ENCODE data around the gene VWA7.

The VWA7 gene

DNA sequence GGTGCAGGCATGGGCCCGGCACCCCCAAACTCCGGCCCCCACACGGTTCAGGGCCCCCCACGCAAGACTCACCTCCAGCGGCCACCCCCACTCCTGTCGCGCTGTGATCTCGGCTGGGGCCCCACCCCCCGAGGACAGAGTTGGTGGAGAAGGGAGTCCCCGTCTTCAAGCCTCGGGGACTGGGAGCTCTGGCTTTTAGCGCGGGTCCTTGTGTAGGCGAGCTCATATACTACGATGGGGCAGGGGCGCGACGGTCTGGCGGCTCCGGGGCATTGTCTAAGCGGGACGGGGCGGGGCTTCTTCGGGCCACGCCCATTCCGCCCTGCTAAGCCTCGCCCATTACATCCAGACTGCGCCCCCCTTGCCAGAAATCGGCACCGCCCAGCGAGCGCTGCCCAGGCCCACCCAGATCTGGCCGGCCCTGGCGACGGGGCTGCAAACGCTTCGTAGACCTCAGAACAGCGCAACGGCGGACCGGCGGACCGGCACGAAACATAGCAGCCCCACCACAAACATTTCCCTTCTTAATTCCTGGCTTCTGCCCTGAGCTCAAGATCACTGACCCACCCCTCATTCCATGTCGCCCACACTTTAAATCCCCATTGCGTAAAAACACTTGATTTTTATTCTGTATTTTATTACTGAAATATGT lies 47.0 kb downstream of the VWA7 start:
- Histone ChIP-seq H3K27ac (ENCODE audit: low read depth, low read length) (peak overlapping the region; percentile 95), H3K27me3 (ENCODE audit: insufficient read depth, low read length) (no peaks in the 10 kb centered on the region), H3K9ac (ENCODE audit: low read length) (peak overlapping the region; percentile 93), H3K79me2 (ENCODE audit: control insufficient read depth, insufficient read depth, low read length, poor library complexity) (peaks cover 16% of the 10 kb centered on the region), H2AK5ac (ENCODE audit: low read length) (peak overlapping the region; percentile 95), H4K91ac (ENCODE audit: low read depth, low read length) (peak overlapping the region; percentile 99), H2AFZ (ENCODE audit: insufficient read depth, low read length, poor library complexity) (peak overlapping the region; percentile 96), H3K23ac (ENCODE audit: low read length) (no peak overlapping the region), H3K4me3 (ENCODE audit: low read depth, low read length) (peak overlapping the region; percentile 91), H3K14ac (ENCODE audit: low read length) (peak overlapping the region; percentile 98), H4K8ac (ENCODE audit: low read depth, low read length) (peak overlapping the region; percentile 98), H3K79me1 (ENCODE audit: low read length) (peaks cover 15% of the 10 kb centered on the region), H3K18ac (ENCODE audit: low read length) (peak overlapping the region; percentile 98), H2BK120ac (ENCODE audit: insufficient read depth, low read length, poor library complexity) (peak overlapping the region; percentile 96), H2BK5ac (ENCODE audit: low read depth, low read length, poor library complexity) (peak overlapping the region; percentile 97), H3K4me1 (ENCODE audit: control insufficient read depth in 1 of 2, insufficient read depth in 2 of 2, low read length in 2 of 2) (peaks cover 14% of the 10 kb centered on the region in 2 experiments), H3K9me3 (ENCODE audit: insufficient read depth, low read depth, low read length) (no peaks in the 10 kb centered on the region), H2BK12ac (ENCODE audit: low read length) (no peak overlapping the region), H3K4me2 (ENCODE audit: low read length) (peak overlapping the region; percentile 65), H4K12ac (ENCODE audit: low read depth, low read length) (peak overlapping the region; percentile 89), H3K4ac (ENCODE audit: low read depth, low read length) (peak overlapping the region; percentile 93), H3K36me3 (ENCODE audit: control insufficient read depth in 1 of 2, insufficient read depth in 2 of 2, low read length in 2 of 2) (peaks cover 45 to 64% of the 10 kb centered on the region in 2 experiments)
- DNase-seq, result peak; percentile 65 to 77
- WGBS (ENCODE audit: extremely low coverage, insufficient coverage, insufficient read length), result no CpG with 5 or more reads among the region's 46 CpGs

DNA sequence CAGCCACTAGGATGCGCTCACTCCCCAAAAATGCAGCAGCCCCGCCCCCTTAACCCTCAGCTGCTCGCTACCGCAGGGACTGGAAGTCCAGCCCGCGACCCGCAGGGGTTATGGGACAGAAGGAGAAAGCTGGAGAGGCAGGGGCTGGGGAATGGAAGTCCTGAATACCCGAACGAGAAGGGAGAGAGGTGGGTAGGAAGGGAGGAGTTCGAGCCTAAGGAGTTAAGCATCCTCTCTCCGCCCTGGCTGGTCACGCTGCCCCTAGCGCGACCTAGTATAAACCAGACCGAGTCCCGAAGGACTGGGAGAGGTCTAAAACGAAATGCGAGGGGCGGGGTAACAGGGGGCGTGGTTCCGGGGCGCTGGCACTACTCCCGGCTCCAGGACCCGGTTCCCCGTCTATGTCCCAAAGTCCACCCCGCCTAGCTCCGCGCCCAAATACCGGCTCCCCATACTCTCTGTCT lies 47.6 kb downstream of the VWA7 start:
- WGBS (ENCODE audit: extremely low coverage, insufficient coverage, insufficient read length), result no CpG with 5 or more reads among the region's 29 CpGs
- H4K8ac ChIP-seq (ENCODE audit: low read depth, low read length), result peak overlapping the region; percentile 98
- peak overlapping the region; percentile 98 for H3K18ac ChIP-seq (ENCODE audit: low read length)
- H3K79me1 ChIP-seq (ENCODE audit: low read length), result peaks cover 10% of the 10 kb centered on the region
- H3K79me2 ChIP-seq (ENCODE audit: control insufficient read depth, insufficient read depth, low read length, poor library complexity), result peaks cover 11% of the 10 kb centered on the region
- H2BK120ac ChIP-seq (ENCODE audit: insufficient read depth, low read length, poor library complexity), result peak overlapping the region; percentile 96
- no peaks in the 10 kb centered on the region for H3K27me3 ChIP-seq (ENCODE audit: insufficient read depth, low read length)
- H3K4me2 ChIP-seq (ENCODE audit: low read length), result peak overlapping the region; percentile 65
- H3K27ac ChIP-seq (ENCODE audit: low read depth, low read length), result peak overlapping the region; percentile 95
- H3K4me3 ChIP-seq (ENCODE audit: low read depth, low read length), result peak overlapping the region; percentile 91
- H2AFZ ChIP-seq (ENCODE audit: insufficient read depth, low read length, poor library complexity), result peak overlapping the region; percentile 96
- H3K36me3 ChIP-seq (ENCODE audit: control insufficient read depth in 1 of 2, insufficient read depth in 2 of 2, low read length in 2 of 2), result peaks cover 45 to 66% of the 10 kb centered on the region in 2 experiments
- DNase-seq, result peak; percentile 77 to 85
- peak overlapping the region; percentile 98 for H3K14ac ChIP-seq (ENCODE audit: low read length)
- peak overlapping the region; percentile 93 for H3K4ac ChIP-seq (ENCODE audit: low read depth, low read length)
- H3K9me3 ChIP-seq (ENCODE audit: insufficient read depth, low read depth, low read length), result no peaks in the 10 kb centered on the region
- peak overlapping the region; percentile 89 for H4K12ac ChIP-seq (ENCODE audit: low read depth, low read length)
- peak overlapping the region; percentile 95 for H2AK5ac ChIP-seq (ENCODE audit: low read length)
- peak overlapping the region; percentile 97 for H2BK5ac ChIP-seq (ENCODE audit: low read depth, low read length, poor library complexity)
- peak overlapping the region; percentile 99 for H4K91ac ChIP-seq (ENCODE audit: low read depth, low read length)
- no peak overlapping the region for H2BK12ac ChIP-seq (ENCODE audit: low read length)
- peaks cover 13 to 14% of the 10 kb centered on the region in 2 experiments for H3K4me1 ChIP-seq (ENCODE audit: control insufficient read depth in 1 of 2, insufficient read depth in 2 of 2, low read length in 2 of 2)
- H3K23ac ChIP-seq (ENCODE audit: low read length), result no peak overlapping the region
- H3K9ac ChIP-seq (ENCODE audit: low read length), result peak overlapping the region; percentile 93

DNA sequence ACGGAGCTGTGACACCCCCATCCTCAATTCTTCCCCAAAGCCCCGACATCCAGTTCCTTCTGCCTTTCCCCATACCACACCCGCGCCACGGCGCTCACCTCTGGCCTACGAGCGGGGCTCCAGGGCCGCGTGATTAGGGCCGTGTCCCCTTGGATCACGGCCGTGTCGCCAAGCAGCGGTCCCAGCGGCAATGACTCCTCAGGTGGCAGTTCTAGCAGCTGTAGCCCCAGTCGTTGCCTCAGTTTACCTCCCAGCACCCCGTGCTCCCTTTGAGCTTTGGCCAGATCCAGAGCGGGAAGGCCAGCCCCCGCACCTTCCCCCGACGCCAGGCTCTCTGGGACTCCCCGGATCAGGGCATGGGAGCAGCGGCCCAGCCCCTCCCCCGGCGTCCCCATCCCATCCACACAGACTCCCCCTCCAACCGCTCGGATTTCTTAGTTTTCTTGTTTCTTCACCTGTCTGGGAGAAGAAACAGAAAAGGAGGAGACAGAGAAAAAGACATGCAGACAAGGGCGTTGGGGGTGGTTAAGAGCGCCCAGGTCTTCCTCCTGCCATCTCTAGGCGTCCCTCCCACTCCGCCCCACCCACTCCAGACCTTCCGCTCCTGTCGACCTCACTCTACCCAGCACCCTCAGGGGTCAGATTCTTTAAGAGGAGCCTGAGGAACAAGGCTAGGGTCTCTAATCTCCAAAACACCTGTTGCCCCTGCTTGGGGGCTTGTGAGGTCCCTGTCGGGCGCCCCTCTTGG lies 48.2 kb downstream of the VWA7 start, which contains the start of gene DDAH2:
Gene DDAH2 (minus strand): TSS at position 533 of the 748 bp plus-strand sequence. CDS start 138 bp downstream, at position 395.
- H3K4me2 ChIP-seq (ENCODE audit: low read length), result peak within 1 kb of the TSS; percentile 65
- peak within 1 kb of the TSS; percentile 95 for H3K27ac ChIP-seq (ENCODE audit: low read depth, low read length)
- no peaks in the 10 kb centered on the region for H3K9me3 ChIP-seq (ENCODE audit: insufficient read depth, low read depth, low read length)
- H3K18ac ChIP-seq (ENCODE audit: low read length), result peak within 1 kb of the TSS; percentile 98
- H3K36me3 ChIP-seq (ENCODE audit: control insufficient read depth in 1 of 2, insufficient read depth in 2 of 2, low read length in 2 of 2), result peaks cover 41 to 62% of the 10 kb centered on the region in 2 experiments
- H4K12ac ChIP-seq (ENCODE audit: low read depth, low read length), result peak within 1 kb of the TSS; percentile 89
- peak in 1 of 2 donors; percentile 65 for DNase-seq
- H3K79me2 ChIP-seq (ENCODE audit: control insufficient read depth, insufficient read depth, low read length, poor library complexity), result peaks cover 6% of the 10 kb centered on the region
- H3K27me3 ChIP-seq (ENCODE audit: insufficient read depth, low read length), result no peaks in the 10 kb centered on the region
- peak within 1 kb of the TSS; percentile 96 for H2AFZ ChIP-seq (ENCODE audit: insufficient read depth, low read length, poor library complexity)
- peak within 1 kb of the TSS; percentile 19 for H2BK12ac ChIP-seq (ENCODE audit: low read length)
- H3K23ac ChIP-seq (ENCODE audit: low read length), result no peak within 1 kb of the TSS
- peak within 1 kb of the TSS; percentile 99 for H4K91ac ChIP-seq (ENCODE audit: low read depth, low read length)
- H2BK120ac ChIP-seq (ENCODE audit: insufficient read depth, low read length, poor library complexity), result peak within 1 kb of the TSS; percentile 96
- peak within 1 kb of the TSS; percentile 95 for H2AK5ac ChIP-seq (ENCODE audit: low read length)
- H3K4ac ChIP-seq (ENCODE audit: low read depth, low read length), result peak within 1 kb of the TSS; percentile 93
- peak within 1 kb of the TSS; percentile 98 for H4K8ac ChIP-seq (ENCODE audit: low read depth, low read length)
- peaks cover 7 to 9% of the 10 kb centered on the region in 2 experiments for H3K4me1 ChIP-seq (ENCODE audit: control insufficient read depth in 1 of 2, insufficient read depth in 2 of 2, low read length in 2 of 2)
- H3K9ac ChIP-seq (ENCODE audit: low read length), result peak within 1 kb of the TSS; percentile 93
- H2BK5ac ChIP-seq (ENCODE audit: low read depth, low read length, poor library complexity), result peak within 1 kb of the TSS; percentile 97
- H3K14ac ChIP-seq (ENCODE audit: low read length), result peak within 1 kb of the TSS; percentile 98
- H3K4me3 ChIP-seq (ENCODE audit: low read depth, low read length), result peak within 1 kb of the TSS; percentile 91
- peaks cover 7% of the 10 kb centered on the region for H3K79me1 ChIP-seq (ENCODE audit: low read length)
- WGBS (ENCODE audit: extremely low coverage, insufficient coverage, insufficient read length), result no CpG with 5 or more reads among the region's 36 CpGs
